Type B pancreatic cell (in vitro differentiated cells): ENCODE results near the gene GNA12. TPM values are rescaled to one million over a fixed set of nuclear protein-coding genes. Genes with fewer than 3 reads are reported as not detected.

Source experiments
- DNase-seq: peaks from one replicate; pipeline ENCODE4 v3.0.0; 2021; ENCODE audit warnings: mixed read lengths; ENCODE audit not compliant: unreplicated experiment; ENCODE audit errors: extremely low spot score
- H3K27ac Mint-ChIP-seq: 2 replicates; pipeline ENCODE4 v1.8.0; 2021; ENCODE audit warnings: mild to moderate bottlenecking, mixed read lengths
- H3K27me3 Mint-ChIP-seq: 2 replicates; pipeline ENCODE4 v1.8.0; 2021; ENCODE audit warnings: mixed read lengths
- H3K36me3 Mint-ChIP-seq: 2 replicates; pipeline ENCODE4 v1.8.0; 2021; ENCODE audit warnings: mixed read lengths
- H3K4me1 Mint-ChIP-seq: one replicate; pipeline ENCODE4 v1.8.0; 2021; ENCODE audit warnings: mixed read lengths; ENCODE audit not compliant: unreplicated experiment
- H3K4me3 Mint-ChIP-seq: 2 replicates; pipeline ENCODE4 v1.8.0; 2021; ENCODE audit warnings: mild to moderate bottlenecking, mixed read lengths
- H3K9me3 Mint-ChIP-seq: 2 replicates; pipeline ENCODE4 v1.8.0; 2021; ENCODE audit warnings: mixed read lengths
- total RNA-seq: library from RNA; stranded (reverse); gene quantifications from 2 replicates; pipeline ENCODE4 v1.2.1, GENCODE V29; 2021; ENCODE audit warnings: low replicate concordance
- TF ChIP-seq, protein P1 (sequence below): fragments of 200-600 bp; sonication (generic); conservative IDR thresholded peaks from 2 replicates; pipeline ENCODE4 v1.5.0; 2021; ENCODE audit warnings: antibody characterized with exemption, mild to moderate bottlenecking

The GNA12 gene
- total RNA-seq, 1 donor from 2014 or later, result 46.2 TPM

DNA sequence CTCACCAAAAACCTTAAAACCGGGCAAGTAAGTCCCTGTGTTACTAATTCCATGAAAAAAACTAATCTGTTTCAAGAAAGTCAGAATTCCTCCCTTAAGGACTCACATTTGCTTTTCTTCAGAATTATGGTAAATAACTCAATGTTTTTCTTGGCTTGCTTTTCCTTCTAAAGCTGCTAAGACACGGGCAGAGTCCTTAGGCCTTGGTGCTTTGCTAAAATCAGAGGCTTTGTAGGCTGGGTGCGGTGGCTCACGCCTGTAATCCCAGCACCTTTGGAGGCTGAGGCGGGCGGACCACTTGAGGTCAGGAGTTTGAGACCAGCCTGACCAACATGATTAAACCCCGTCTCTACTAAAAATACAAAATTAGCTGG is 32.0 kb downstream of the GNA12 start:
- no peak overlapping the region for H3K4me3 Mint-ChIP-seq
- H3K9me3 Mint-ChIP-seq, result no peaks in the 10 kb centered on the region
- TF ChIP-seq, protein P1, sequence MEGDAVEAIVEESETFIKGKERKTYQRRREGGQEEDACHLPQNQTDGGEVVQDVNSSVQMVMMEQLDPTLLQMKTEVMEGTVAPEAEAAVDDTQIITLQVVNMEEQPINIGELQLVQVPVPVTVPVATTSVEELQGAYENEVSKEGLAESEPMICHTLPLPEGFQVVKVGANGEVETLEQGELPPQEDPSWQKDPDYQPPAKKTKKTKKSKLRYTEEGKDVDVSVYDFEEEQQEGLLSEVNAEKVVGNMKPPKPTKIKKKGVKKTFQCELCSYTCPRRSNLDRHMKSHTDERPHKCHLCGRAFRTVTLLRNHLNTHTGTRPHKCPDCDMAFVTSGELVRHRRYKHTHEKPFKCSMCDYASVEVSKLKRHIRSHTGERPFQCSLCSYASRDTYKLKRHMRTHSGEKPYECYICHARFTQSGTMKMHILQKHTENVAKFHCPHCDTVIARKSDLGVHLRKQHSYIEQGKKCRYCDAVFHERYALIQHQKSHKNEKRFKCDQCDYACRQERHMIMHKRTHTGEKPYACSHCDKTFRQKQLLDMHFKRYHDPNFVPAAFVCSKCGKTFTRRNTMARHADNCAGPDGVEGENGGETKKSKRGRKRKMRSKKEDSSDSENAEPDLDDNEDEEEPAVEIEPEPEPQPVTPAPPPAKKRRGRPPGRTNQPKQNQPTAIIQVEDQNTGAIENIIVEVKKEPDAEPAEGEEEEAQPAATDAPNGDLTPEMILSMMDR, result no peak
- peaks cover 23% of the 10 kb centered on the region for H3K36me3 Mint-ChIP-seq
- no peaks in the 10 kb centered on the region for H3K27me3 Mint-ChIP-seq
- no peak overlapping the region for H3K27ac Mint-ChIP-seq
- H3K4me1 Mint-ChIP-seq, result peaks cover 30% of the 10 kb centered on the region
- DNase-seq, result no peak

DNA sequence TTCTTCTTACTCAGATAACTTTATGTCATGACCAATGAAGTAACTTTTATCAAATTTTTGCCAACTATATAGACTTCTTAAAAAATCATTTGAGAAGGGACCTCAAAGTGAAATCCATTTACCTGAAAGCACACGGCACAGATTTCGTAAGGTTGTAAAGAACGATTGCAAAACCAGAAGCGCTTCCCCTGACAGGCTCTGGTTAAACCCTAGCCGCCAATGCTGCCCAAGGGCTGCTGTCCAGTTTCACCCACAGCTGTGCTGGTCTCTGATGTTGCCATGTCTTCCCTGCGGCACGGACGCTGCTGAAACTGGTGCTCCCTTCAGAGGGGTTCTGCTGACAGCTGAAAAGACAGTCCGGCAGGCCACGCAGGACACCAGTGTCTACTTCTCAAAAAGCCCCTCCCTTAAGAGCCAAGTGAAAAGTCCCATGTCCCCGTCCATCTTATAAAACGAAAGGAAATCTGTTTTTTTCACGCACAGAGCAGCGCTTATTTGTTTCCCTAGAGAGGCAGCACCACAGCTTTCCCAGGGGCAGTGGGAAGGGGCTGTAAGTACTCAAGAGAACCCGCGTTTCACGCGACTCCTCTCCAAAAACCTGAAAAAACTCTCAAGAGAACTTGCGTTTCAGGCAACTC is 32.5 kb downstream of the GNA12 start:
- Mint-ChIP-seq H3K9me3 (no peaks in the 10 kb centered on the region), H3K36me3 (peaks cover 23% of the 10 kb centered on the region), H3K4me1 (peaks cover 30% of the 10 kb centered on the region), H3K27me3 (no peaks in the 10 kb centered on the region), H3K4me3 (no peak overlapping the region), H3K27ac (no peak overlapping the region)
- TF ChIP-seq, protein P1, result no peak
- no peak for DNase-seq

DNA sequence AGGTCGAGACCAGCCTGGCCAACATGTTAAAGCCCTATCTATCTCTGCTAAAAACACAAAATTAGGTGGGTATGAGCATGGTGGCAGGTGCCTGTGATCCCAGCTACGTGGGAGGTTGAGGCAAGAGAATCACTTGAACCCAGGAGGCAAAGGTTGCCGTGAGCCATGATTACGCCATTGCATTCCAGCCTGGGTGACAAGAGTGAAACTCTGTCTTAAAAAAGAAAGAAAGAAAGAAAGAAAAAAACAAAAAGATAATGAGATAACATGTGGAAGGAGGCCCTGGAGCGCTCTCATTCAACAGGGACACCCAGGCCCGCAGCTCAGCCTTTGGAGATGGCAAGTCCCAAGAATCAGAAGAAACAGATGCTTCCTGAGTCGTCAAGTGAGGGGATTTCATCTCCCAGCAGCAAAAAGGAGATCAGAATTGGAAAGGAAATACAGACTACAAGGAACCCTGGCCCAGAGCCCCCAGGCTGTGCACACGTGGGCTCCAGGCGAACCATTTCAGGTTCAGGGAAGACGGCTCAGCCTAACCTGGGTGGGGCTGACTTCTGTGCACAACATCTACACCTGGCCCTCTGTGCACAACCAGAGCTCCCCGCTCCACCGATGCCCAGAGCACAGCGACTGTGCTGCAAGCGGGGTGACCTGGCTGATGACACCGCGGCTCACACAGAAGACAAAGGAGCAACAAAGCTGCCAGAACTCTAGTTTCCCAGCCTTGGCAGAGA is 33.3 kb downstream of the GNA12 start:
- H3K27ac Mint-ChIP-seq, result no peak overlapping the region
- peaks cover 30% of the 10 kb centered on the region for H3K4me1 Mint-ChIP-seq
- TF ChIP-seq, protein P1, result no peak
- no peak overlapping the region for H3K4me3 Mint-ChIP-seq
- H3K36me3 Mint-ChIP-seq, result peaks cover 23% of the 10 kb centered on the region
- H3K9me3 Mint-ChIP-seq, result no peaks in the 10 kb centered on the region
- H3K27me3 Mint-ChIP-seq, result no peaks in the 10 kb centered on the region
- DNase-seq, result no peak

DNA sequence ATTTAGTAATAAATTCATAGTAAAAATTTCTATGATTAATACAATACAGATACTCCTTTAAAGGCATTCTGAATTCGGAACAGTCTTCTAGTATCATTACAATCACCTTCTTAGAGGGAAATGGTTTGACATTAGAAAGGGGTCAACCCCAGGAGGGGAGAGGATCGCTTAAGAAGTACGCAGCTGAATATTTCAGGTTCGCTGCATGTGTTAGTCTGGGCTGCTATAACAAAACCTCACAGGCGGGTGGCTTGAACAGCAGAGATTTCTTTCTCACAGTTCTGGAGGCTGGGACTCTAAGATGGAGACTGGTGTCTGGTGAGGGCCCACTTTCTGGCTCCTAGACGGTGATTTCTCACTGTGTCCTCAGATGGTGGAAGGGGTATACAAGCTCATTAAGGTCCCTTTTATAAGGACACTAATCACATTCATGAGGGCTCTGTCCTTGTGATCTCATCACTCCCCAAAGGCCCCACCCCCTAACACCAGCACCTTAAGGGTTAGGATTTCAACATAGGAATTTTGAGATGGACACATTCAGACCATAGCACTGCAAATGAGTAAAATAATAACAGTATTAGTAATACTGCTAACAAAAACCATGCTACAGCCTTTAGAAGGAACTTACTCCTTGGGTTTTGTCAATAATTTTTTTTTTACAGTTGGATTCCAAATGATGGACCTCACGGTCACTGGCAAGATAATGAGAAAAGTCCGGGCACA is 34.0 kb downstream of the GNA12 start:
- H3K4me3 Mint-ChIP-seq, result no peak overlapping the region
- H3K36me3 Mint-ChIP-seq, result peaks cover 23% of the 10 kb centered on the region
- H3K4me1 Mint-ChIP-seq, result peaks cover 28% of the 10 kb centered on the region
- no peak for DNase-seq
- H3K9me3 Mint-ChIP-seq, result no peaks in the 10 kb centered on the region
- no peaks in the 10 kb centered on the region for H3K27me3 Mint-ChIP-seq
- no peak overlapping the region for H3K27ac Mint-ChIP-seq
- TF ChIP-seq, protein P1, result no peak

DNA sequence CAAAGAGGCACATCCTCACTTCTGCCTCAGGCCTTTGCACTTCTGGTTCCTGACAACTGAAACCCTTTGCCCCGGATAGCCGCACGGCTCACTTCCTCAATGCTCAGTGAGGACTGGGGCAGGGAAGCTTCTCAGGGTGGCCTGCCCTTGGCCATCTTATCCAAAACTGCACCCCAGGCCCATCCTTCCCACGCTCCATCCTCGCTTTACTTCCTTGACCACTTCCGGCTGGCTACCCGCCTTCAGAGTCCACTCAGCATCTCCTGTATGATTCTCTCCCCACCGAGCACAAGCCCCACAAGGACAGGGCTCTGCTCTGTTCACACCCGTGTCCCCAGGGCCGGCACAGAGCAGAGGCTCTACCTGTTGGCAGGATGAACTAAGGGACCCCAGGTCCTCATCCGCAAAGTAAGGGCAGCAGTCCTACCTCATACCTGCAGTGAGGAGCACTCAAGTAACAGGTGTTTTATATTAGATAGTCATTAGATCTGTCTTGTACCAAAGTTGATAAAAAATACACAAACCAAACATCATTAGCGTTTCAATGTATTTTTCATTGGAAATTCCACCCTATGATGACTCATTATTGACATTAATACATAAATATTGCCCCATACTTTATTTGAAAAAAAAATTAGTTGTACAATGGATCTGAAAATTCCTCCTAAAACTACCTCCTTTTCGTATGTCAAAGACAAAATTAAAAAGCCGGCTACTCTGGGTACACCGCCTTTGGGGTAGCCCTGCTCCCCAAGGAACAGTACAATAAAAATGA is 35.0 kb downstream of the GNA12 start:
- TF ChIP-seq, protein P1, result no peak
- peaks cover 34% of the 10 kb centered on the region for H3K4me1 Mint-ChIP-seq

More for the DNA sequence above, 35.0 kb downstream of the GNA12 start:
- Mint-ChIP-seq H3K27me3 (no peaks in the 10 kb centered on the region), H3K36me3 (peaks cover 15% of the 10 kb centered on the region), H3K9me3 (no peaks in the 10 kb centered on the region), H3K4me3 (no peak overlapping the region), H3K27ac (no peak overlapping the region)
- no peak for DNase-seq
